ENCODE data around the gene CA12. TPM values are rescaled to one million over a fixed set of nuclear protein-coding genes. Genes with fewer than 3 reads are reported as not detected.
"Not testable (repeated sequence)": the region's sequence is repeated elsewhere in the genome, so short reads cannot be mapped to it uniquely, and the experiment has no call there.

Gene CA12
- total and polyA plus RNA-seq, 4 donors = 2.7 to 29.7 (median 7.8) TPM

GRCh38 chr15:63417721-63418120, 36.1 kb upstream of the CA12 start:
- intact Hi-C loops (cut with DNase I) = no loop called here
- H3K4me1 ChIP-seq (ENCODE audit: control insufficient read depth in 1 of 2, insufficient read depth in 2 of 2, low read length in 2 of 2) = no peaks in the 10 kb centered on the region
- ATAC-seq (ENCODE audit: low FRiP score) (no peak), DNase-seq (no peak)
- WGBS, 2 donors = 91 to 93% methylated on average over 4 of the region's 4 CpGs
- no peaks in the 10 kb centered on the region for H3K36me3 ChIP-seq (ENCODE audit: control insufficient read depth in 1 of 2, insufficient read depth in 2 of 2, low read length in 1 of 2)
- no peak overlapping the region for H3K27ac ChIP-seq (ENCODE audit: low read depth in 1 of 2, low read length in 2 of 2)
- H3K9me3 ChIP-seq (ENCODE audit: control insufficient read depth, low read length) = no peaks in the 10 kb centered on the region
- H3K27me3 ChIP-seq (ENCODE audit: control insufficient read depth in 1 of 2, insufficient read depth in 2 of 2, low read length in 1 of 2) = no peaks in the 10 kb centered on the region
- no peak overlapping the region for H3K4me3 ChIP-seq (ENCODE audit: low read length in 2 of 2)

- H3K4me3 ChIP-seq (ENCODE audit: low read length in 2 of 2); intact Hi-C loops (cut with DNase I); H3K9me3 ChIP-seq (ENCODE audit: control insufficient read depth, low read length); H3K27me3 ChIP-seq (ENCODE audit: control insufficient read depth in 1 of 2, insufficient read depth in 2 of 2, low read length in 1 of 2); ATAC-seq (ENCODE audit: low FRiP score); H3K27ac ChIP-seq (ENCODE audit: low read depth in 1 of 2, low read length in 2 of 2); H3K4me1 ChIP-seq (ENCODE audit: control insufficient read depth in 1 of 2, insufficient read depth in 2 of 2, low read length in 2 of 2); H3K36me3 ChIP-seq (ENCODE audit: control insufficient read depth in 1 of 2, insufficient read depth in 2 of 2, low read length in 1 of 2); DNase-seq: not testable (repeated sequence)
- 90 to 93% methylated on average over 17 to 21 of the region's 21 CpGs for WGBS, 2 donors
Observed at GRCh38 chr15:63417274-63417673, 35.6 kb upstream of the CA12 start.

- H3K4me3 ChIP-seq (ENCODE audit: low read length in 2 of 2) = no peak overlapping the region
- H3K9me3 ChIP-seq (ENCODE audit: control insufficient read depth, low read length) = no peaks in the 10 kb centered on the region
- ATAC-seq (ENCODE audit: low FRiP score) (no peak), DNase-seq (no peak)
- 96 to 97% methylated on average over 7 of the region's 7 CpGs for whole genome bisulfite sequencing, 2 donors
- intact Hi-C loops (cut with DNase I) = no loop called here
- H3K4me1 ChIP-seq (ENCODE audit: control insufficient read depth in 1 of 2, insufficient read depth in 2 of 2, low read length in 2 of 2) = no peaks in the 10 kb centered on the region
- no peaks in the 10 kb centered on the region for H3K36me3 ChIP-seq (ENCODE audit: control insufficient read depth in 1 of 2, insufficient read depth in 2 of 2, low read length in 1 of 2)
- no peak overlapping the region for H3K27ac ChIP-seq (ENCODE audit: low read depth in 1 of 2, low read length in 2 of 2)
- H3K27me3 ChIP-seq (ENCODE audit: control insufficient read depth in 1 of 2, insufficient read depth in 2 of 2, low read length in 1 of 2) = no peaks in the 10 kb centered on the region
Observed at GRCh38 chr15:63414474-63415120, 33.0 kb upstream of the CA12 start.

GRCh38 chr15:63412551-63412950, 30.9 kb upstream of the CA12 start:
- WGBS, 2 donors = 89 to 94% methylated on average over 7 of the region's 7 CpGs
- Histone ChIP-seq H3K4me1 (ENCODE audit: control insufficient read depth in 1 of 2, insufficient read depth in 2 of 2, low read length in 2 of 2) (no peaks in the 10 kb centered on the region), H3K27ac (ENCODE audit: low read depth in 1 of 2, low read length in 2 of 2) (no peak overlapping the region), H3K4me3 (ENCODE audit: low read length in 2 of 2) (no peak overlapping the region), H3K9me3 (ENCODE audit: control insufficient read depth, low read length) (no peaks in the 10 kb centered on the region), H3K27me3 (ENCODE audit: control insufficient read depth in 1 of 2, insufficient read depth in 2 of 2, low read length in 1 of 2) (no peaks in the 10 kb centered on the region), H3K36me3 (ENCODE audit: control insufficient read depth in 1 of 2, insufficient read depth in 2 of 2, low read length in 1 of 2) (no peaks in the 10 kb centered on the region)
- no peak for DNase-seq
- intact Hi-C loops (cut with DNase I) = no loop called here
- ATAC-seq (ENCODE audit: low FRiP score) = no peak

GRCh38 chr15:63411866-63412265, 30.2 kb upstream of the CA12 start:
- no peak overlapping the region for H3K27ac ChIP-seq (ENCODE audit: low read depth in 1 of 2, low read length in 2 of 2)
- no peaks in the 10 kb centered on the region for H3K27me3 ChIP-seq (ENCODE audit: control insufficient read depth in 1 of 2, insufficient read depth in 2 of 2, low read length in 1 of 2)
- H3K4me3 ChIP-seq (ENCODE audit: low read length in 2 of 2) = no peak overlapping the region
- no peaks in the 10 kb centered on the region for H3K9me3 ChIP-seq (ENCODE audit: control insufficient read depth, low read length)
- WGBS, 2 donors = 89 to 92% methylated on average over 4 of the region's 4 CpGs
- ATAC-seq (ENCODE audit: low FRiP score) (no peak), DNase-seq (no peak)
- H3K4me1 ChIP-seq (ENCODE audit: control insufficient read depth in 1 of 2, insufficient read depth in 2 of 2, low read length in 2 of 2) = no peaks in the 10 kb centered on the region
- intact Hi-C loops (cut with DNase I) = no loop called here
- no peaks in the 10 kb centered on the region for H3K36me3 ChIP-seq (ENCODE audit: control insufficient read depth in 1 of 2, insufficient read depth in 2 of 2, low read length in 1 of 2)

GRCh38 chr15:63409179-63409578, 27.5 kb upstream of the CA12 start:
- no peak overlapping the region for H3K27ac ChIP-seq (ENCODE audit: low read depth in 1 of 2, low read length in 2 of 2)
- H3K4me3 ChIP-seq (ENCODE audit: low read length in 2 of 2) = no peak overlapping the region
- no peaks in the 10 kb centered on the region for H3K9me3 ChIP-seq (ENCODE audit: control insufficient read depth, low read length)
- no peaks in the 10 kb centered on the region for H3K27me3 ChIP-seq (ENCODE audit: control insufficient read depth in 1 of 2, insufficient read depth in 2 of 2, low read length in 1 of 2)
- no peak for ATAC-seq (ENCODE audit: low FRiP score)
- intact Hi-C loops (cut with DNase I) = no loop called here
- WGBS, 2 donors = 95 to 98% methylated on average over 5 of the region's 5 CpGs
- H3K36me3 ChIP-seq (ENCODE audit: control insufficient read depth in 1 of 2, insufficient read depth in 2 of 2, low read length in 1 of 2) = no peaks in the 10 kb centered on the region
- DNase-seq = no peak
- H3K4me1 ChIP-seq (ENCODE audit: control insufficient read depth in 1 of 2, insufficient read depth in 2 of 2, low read length in 2 of 2) = no peaks in the 10 kb centered on the region

GRCh38 chr15:63408524-63408923, 26.9 kb upstream of the CA12 start:
- no peaks in the 10 kb centered on the region for H3K9me3 ChIP-seq (ENCODE audit: control insufficient read depth, low read length)
- H3K4me3 ChIP-seq (ENCODE audit: low read length in 2 of 2) = no peak overlapping the region
- no peaks in the 10 kb centered on the region for H3K36me3 ChIP-seq (ENCODE audit: control insufficient read depth in 1 of 2, insufficient read depth in 2 of 2, low read length in 1 of 2)
- ATAC-seq (ENCODE audit: low FRiP score) = no peak
- DNase-seq = no peak
- H3K27ac ChIP-seq (ENCODE audit: low read depth in 1 of 2, low read length in 2 of 2) = no peak overlapping the region
- no peaks in the 10 kb centered on the region for H3K4me1 ChIP-seq (ENCODE audit: control insufficient read depth in 1 of 2, insufficient read depth in 2 of 2, low read length in 2 of 2)
- 64 to 72% methylated on average over 2 of the region's 2 CpGs for WGBS, 2 donors
- no peaks in the 10 kb centered on the region for H3K27me3 ChIP-seq (ENCODE audit: control insufficient read depth in 1 of 2, insufficient read depth in 2 of 2, low read length in 1 of 2)
- intact Hi-C loops (cut with DNase I) = no loop called here

- intact Hi-C loops (cut with DNase I) = no loop called here
- WGBS, 2 donors = 56% methylated on average over 5 of the region's 5 CpGs
- Histone ChIP-seq H3K4me3 (ENCODE audit: low read length in 2 of 2) (no peak overlapping the region), H3K27ac (ENCODE audit: low read depth in 1 of 2, low read length in 2 of 2) (no peak overlapping the region), H3K36me3 (ENCODE audit: control insufficient read depth in 1 of 2, insufficient read depth in 2 of 2, low read length in 1 of 2) (no peaks in the 10 kb centered on the region), H3K27me3 (ENCODE audit: control insufficient read depth in 1 of 2, insufficient read depth in 2 of 2, low read length in 1 of 2) (no peaks in the 10 kb centered on the region), H3K9me3 (ENCODE audit: control insufficient read depth, low read length) (no peaks in the 10 kb centered on the region), H3K4me1 (ENCODE audit: control insufficient read depth in 1 of 2, insufficient read depth in 2 of 2, low read length in 2 of 2) (no peaks in the 10 kb centered on the region)
- ATAC-seq (ENCODE audit: low FRiP score) (no peak), DNase-seq (no peak)
Observed at GRCh38 chr15:63407612-63408011, 26.0 kb upstream of the CA12 start.

- Histone ChIP-seq H3K36me3 (ENCODE audit: control insufficient read depth in 1 of 2, insufficient read depth in 2 of 2, low read length in 1 of 2) (no peaks in the 10 kb centered on the region), H3K27ac (ENCODE audit: low read depth in 1 of 2, low read length in 2 of 2) (no peak overlapping the region), H3K4me3 (ENCODE audit: low read length in 2 of 2) (no peak overlapping the region), H3K4me1 (ENCODE audit: control insufficient read depth in 1 of 2, insufficient read depth in 2 of 2, low read length in 2 of 2) (no peaks in the 10 kb centered on the region), H3K27me3 (ENCODE audit: control insufficient read depth in 1 of 2, insufficient read depth in 2 of 2, low read length in 1 of 2) (no peaks in the 10 kb centered on the region), H3K9me3 (ENCODE audit: control insufficient read depth, low read length) (no peaks in the 10 kb centered on the region)
- no peak for DNase-seq
- 95% methylated on average over 9 of the region's 9 CpGs for WGBS, 2 donors
- no peak for ATAC-seq (ENCODE audit: low FRiP score)
- intact Hi-C loops (cut with DNase I) = no loop called here
Observed at GRCh38 chr15:63405683-63406390, 24.2 kb upstream of the CA12 start.
